Measurements from ENCODE around the gene ABTB2. TPM values are rescaled to one million over a fixed set of nuclear protein-coding genes. Genes with fewer than 3 reads are reported as not detected.
A peak's percentile ranks its signal among the peaks of the same experiment; 100 is the strongest.

ABTB2 gene
- total and polyA plus RNA-seq, 9 of the 15 experiments (the other 6 are each of a cell fraction or from before 2014, with no cell fraction given): 0.03 to 0.18 (median 0.12) TPM; not detected in 2

GRCh38 chr11:34132261-34132965 lies 225.4 kb downstream of the ABTB2 start:
- intact Hi-C loops (cut with micrococcal nuclease) (no loop called here), in situ Hi-C loops (cut with MboI) (no loop called here)
- H3K9me3 ChIP-seq (replicated peaks; ENCODE audit: control insufficient read depth, insufficient read depth, low read depth, low read length): no peaks in the 10 kb centered on the region
- H3K9ac ChIP-seq (ENCODE audit: insufficient read depth in 1 of 2, low read depth in 2 of 2, low read length in 2 of 2): peak overlapping the region in 1 of 2 experiments; percentile 17; a peak in 1 of 4 replicates
- no peaks in the 10 kb centered on the region for H3K9me1 ChIP-seq (ENCODE audit: control insufficient read depth, insufficient read depth, low read length)
- no peaks in the 10 kb centered on the region for H3K79me2 ChIP-seq (ENCODE audit: control insufficient read depth, insufficient read depth, low read length)
- no peak for TF ChIP-seq TCF7L2 (IDR thresholded peaks at IDR 0.05; ENCODE audit: low read depth, low read length)
- TF ChIP-seq CGGBP1 (CRISPR knock-in tag; IDR thresholded peaks at IDR 0.05): no peak
- TF ChIP-seq LARP7 (IDR thresholded peaks at IDR 0.05): no peak
- no peak for TF ChIP-seq ZSCAN29 (IDR thresholded peaks at IDR 0.05)
- no peak for TF ChIP-seq SIN3B (IDR thresholded peaks at IDR 0.05; ENCODE audit: low read depth)
- no peak for TF ChIP-seq SMARCA4 (IDR thresholded peaks at IDR 0.05)
- no peak for TF ChIP-seq NCOA1 (IDR thresholded peaks at IDR 0.05; ENCODE audit: low read depth)
- TF ChIP-seq BRD9 (IDR thresholded peaks at IDR 0.05; ENCODE audit: low read depth, partially characterized antibody): no peak
- TF ChIP-seq ZBED1 (IDR thresholded peaks at IDR 0.05): no peak
- TF ChIP-seq TAF15 (IDR thresholded peaks at IDR 0.05; ENCODE audit: low read depth, low read length): no peak
- TF ChIP-seq ZNF165 (CRISPR knock-in tag; IDR thresholded peaks at IDR 0.05; ENCODE audit: borderline replicate concordance): no peak
- TF ChIP-seq EHMT2 (IDR thresholded peaks at IDR 0.05): no peak
- no peak for TF ChIP-seq CBX2 (IDR thresholded peaks at IDR 0.05; ENCODE audit: insufficient read depth, low read length, poor library complexity, severe bottlenecking)
- no peak for TF ChIP-seq PYGO2 (tag; IDR thresholded peaks at IDR 0.05)
- TF ChIP-seq ZNF695 (CRISPR knock-in tag; IDR thresholded peaks at IDR 0.05): no peak
- no peak for TF ChIP-seq CBX8 (IDR thresholded peaks at IDR 0.05; ENCODE audit: borderline replicate concordance, extremely low read depth, low read depth, low read length, poor library complexity, severe bottlenecking)
- no peak for TF ChIP-seq GABPB2 (CRISPR knock-in tag; conservative IDR thresholded peaks at IDR 0.05)
- TF ChIP-seq HDAC3 (IDR thresholded peaks at IDR 0.05; ENCODE audit: borderline replicate concordance, partially characterized antibody): no peak
- TF ChIP-seq HOXB6 (CRISPR knock-in tag; IDR thresholded peaks at IDR 0.05; ENCODE audit: borderline replicate concordance): no peak
- no peak for TF ChIP-seq MEIS2 (IDR thresholded peaks at IDR 0.05; ENCODE audit: partially characterized antibody)
- ChIA-PET POLR2A (interaction anchor here (0.6 to 1.2 kb wide), 3 partner anchors 8 to 59 kb away, joined by 3 read pairs; partner anchors contain the start of gene NAT10), CTCF (ENCODE audit: low intra/inter-chr PET ratio) (no interaction called here)
- no peak overlapping the region for H3K27ac ChIP-seq (ENCODE audit: extremely low read depth, low read depth, low read length)
- H3K36me3 ChIP-seq (ENCODE audit: control insufficient read depth, insufficient read depth, low read length): peaks cover 95% of the 10 kb centered on the region
- ATAC-seq (no peak), DNase-seq (ENCODE audit: extremely low read depth in 1 of 4, low spot score in 3 of 4) (no peak), FAIRE-seq (no peak)
- 0 out of 2 replicates have a peak, but pooled peaks cover 3% of the 10 kb centered on the region for H4K20me1 ChIP-seq (replicated peaks; ENCODE audit: control insufficient read depth, insufficient read depth, low read length)
- H2AFZ ChIP-seq (ENCODE audit: low read depth, low read length): no peak overlapping the region
- H3K4me3 ChIP-seq: no peak overlapping the region
- no peaks in the 10 kb centered on the region for H3K27me3 ChIP-seq (ENCODE audit: control insufficient read depth in 2 of 2, insufficient read depth in 2 of 2, low read length in 2 of 2)
- 96% methylated on average over 4 of the region's 4 CpGs for WGBS (ENCODE audit: insufficient coverage, low coverage, missing lambda C conversion rate)
- no peaks in the 10 kb centered on the region for H3K4me1 ChIP-seq (replicated peaks in 1 of 2; ENCODE audit: control insufficient read depth in 2 of 2, insufficient read depth in 2 of 2, low read length in 2 of 2)
- no TSS peak for BruUV-seq (replicated peaks)
- no peak overlapping the region for H3K4me2 ChIP-seq (ENCODE audit: insufficient read depth, low read length)

All from K562 (cell line).